Natural killer cell (primary cell): ENCODE results near the gene METTL9. TPM values are rescaled to one million over a fixed set of nuclear protein-coding genes. Genes with fewer than 3 reads are reported as not detected.
A peak's percentile ranks its signal among the peaks of the same experiment; 100 is the strongest.
"Not testable (repeated sequence)": the region's sequence is repeated elsewhere in the genome, so short reads cannot be mapped to it uniquely, and the experiment has no call there.

ENCODE experiments used
- ATAC-seq, 3 donors: fragments of 150-1000 bp in 2 of 3; fragments of 200-7000 bp in 1 of 3; cut with Tn5 transposase; 1 replicate in 1 of 3; 2 replicates in 2 of 3; pipeline ENCODE4 v1.10.0; 2021; ENCODE audit warnings: mild to moderate bottlenecking in 2 of 3, moderate library complexity in 2 of 3
- DNase-seq, 2 donors: peaks; one replicate each; pipeline versions ENCODE4 v3.0.0 to v3.0.0-alpha.2; 2013 to 2021; ENCODE audit warnings: mixed read lengths in 1 of 2
- H3K27ac ChIP-seq: one replicate; pipeline ENCODE4 v1.5.1; 2013; ENCODE audit warnings: mild to moderate bottlenecking, low read length
- H3K27me3 ChIP-seq: one replicate; pipeline ENCODE4 v1.6.1; 2013; ENCODE audit warnings: low read length; ENCODE audit not compliant: control insufficient read depth, insufficient read depth
- H3K36me3 ChIP-seq: one replicate; pipeline ENCODE4 v1.6.1; 2013; ENCODE audit warnings: low read length; ENCODE audit not compliant: control insufficient read depth, insufficient read depth
- H3K4me1 ChIP-seq: one replicate; pipeline ENCODE4 v1.6.1; 2013; ENCODE audit warnings: low read length; ENCODE audit not compliant: control insufficient read depth, insufficient read depth
- H3K4me3 ChIP-seq: one replicate; pipeline ENCODE4 v1.5.1; 2013; ENCODE audit warnings: low read length
- H3K9me3 ChIP-seq: one replicate; pipeline ENCODE4 v1.6.1; 2013; ENCODE audit warnings: low read length; ENCODE audit not compliant: control insufficient read depth, insufficient read depth
- H3K27ac Mint-ChIP-seq, 2 donors: one replicate each; pipeline ENCODE4 v1.8.0; 2022; ENCODE audit warnings: mild to moderate bottlenecking in 2 of 2, mixed read lengths in 2 of 2, moderate library complexity in 1 of 2
- H3K27me3 Mint-ChIP-seq, 2 donors: one replicate each; pipeline ENCODE4 v1.8.0; 2022; ENCODE audit warnings: low read depth in 2 of 2, mixed read lengths in 2 of 2
- H3K36me3 Mint-ChIP-seq: one replicate; pipeline ENCODE4 v1.8.0; 2022; ENCODE audit warnings: mixed read lengths
- H3K4me1 Mint-ChIP-seq, 2 donors: one replicate each; pipeline ENCODE4 v1.8.0; 2022; ENCODE audit warnings: mixed read lengths in 2 of 2
- H3K4me3 Mint-ChIP-seq: one replicate; pipeline ENCODE4 v1.8.0; 2022; ENCODE audit warnings: mild to moderate bottlenecking, moderate library complexity, mixed read lengths
- H3K9me3 Mint-ChIP-seq, 2 donors: one replicate each; pipeline ENCODE4 v1.8.0; 2022; ENCODE audit warnings: mixed read lengths in 2 of 2
- CTCF ChIP-seq: fragments of 200-600 bp; IDR thresholded peaks from one replicate; pipeline ENCODE4 v1.8.0; 2022; ENCODE audit warnings: antibody characterized with exemption
- WGBS: methylation state at CpG from one replicate; pipeline ENCODE4 v1.1.7; 2013; ENCODE audit warnings: missing lambda C conversion rate; ENCODE audit not compliant: insufficient coverage; 5-methylcytosine and 5-hydroxymethylcytosine counted together
- intact Hi-C: fragments of 100-400 bp; cut with micrococcal nuclease; formaldehyde crosslinking; loops from one replicate; pipeline ENCODE4 v1.14.2; 2022
- total RNA-seq, 4 donors: library from RNA; stranded (reverse); fragments of 120-200 nt in 1 of 4; gene quantifications; one replicate each; pipeline versions ENCODE4 v1.2.3 to v1.2.4, GENCODE V29; 2013 to 2022

Gene METTL9
- 100 to 1,000 TPM in 1 of 3 donors, 10 to 100 TPM in 2; 73.1 to 110 (median 85.1) TPM for total RNA-seq
- 141 TPM for total RNA-seq (2013)

- Histone ChIP-seq H3K9me3 (no peaks in the 10 kb centered on the region), H3K4me3 (peak within 1 kb of the TSS; percentile 71), H3K27me3 (no peaks in the 10 kb centered on the region), H3K4me1 (peaks cover 5% of the 10 kb centered on the region), H3K27ac (peak within 1 kb of the TSS; percentile 93), H3K36me3 (no peaks in the 10 kb centered on the region)
- Mint-ChIP-seq H3K9me3 (no peaks in the 10 kb centered on the region), H3K4me3 (peak within 1 kb of the TSS; percentile 95), H3K36me3 (no peaks in the 10 kb centered on the region), H3K27me3 (no peaks in the 10 kb centered on the region), H3K4me1 (peaks cover 35 to 49% of the 10 kb centered on the region in 2 donors), H3K27ac (peak within 1 kb of the TSS; percentile 90 to 92)
- TF ChIP-seq CTCF: no peak
- intact Hi-C loops: loop anchor here (1.0 to 5.0 kb wide), 5 partner anchors 41 to 1548 kb away; partner anchors contain the start of genes POLR3E and USP31
- peak; percentile 93 to 99 (median 95) for ATAC-seq
- peak; percentile 93 to 97 for DNase-seq
- WGBS: under 1% methylated on average over 99 of the region's 100 CpGs
These were observed at the start of gene METTL9 for GRCh38 chr16:21599122-21600030. Gene METTL9 (plus strand): TSS chr16:21599577. CDS start chr16:21599734, 157 bp downstream.

GRCh38 chr16:21549975-21550374 is 49.4 kb upstream of the METTL9 start:
- H3K27ac ChIP-seq, H3K4me1 Mint-ChIP-seq, H3K9me3 Mint-ChIP-seq, H3K27me3 ChIP-seq, ATAC-seq, H3K36me3 Mint-ChIP-seq, H3K4me3 ChIP-seq, DNase-seq, H3K4me3 Mint-ChIP-seq, H3K9me3 ChIP-seq, H3K36me3 ChIP-seq, H3K4me1 ChIP-seq, H3K27ac Mint-ChIP-seq, intact Hi-C loops: not testable (repeated sequence)
- 96% methylated on average over 14 of the region's 17 CpGs for WGBS
- peaks cover 12 to 26% of the 10 kb centered on the region in 2 donors for H3K27me3 Mint-ChIP-seq

- DNase-seq, H3K27ac ChIP-seq, H3K9me3 Mint-ChIP-seq, intact Hi-C loops, H3K4me1 ChIP-seq, H3K4me3 Mint-ChIP-seq, H3K36me3 Mint-ChIP-seq, H3K4me1 Mint-ChIP-seq, H3K9me3 ChIP-seq, H3K27ac Mint-ChIP-seq, ATAC-seq, H3K4me3 ChIP-seq, H3K36me3 ChIP-seq, H3K27me3 ChIP-seq: not testable (repeated sequence)
- H3K27me3 Mint-ChIP-seq: peaks cover 14 to 28% of the 10 kb centered on the region in 2 donors
- WGBS: no CpG with 5 or more reads among the region's 5 CpGs
These were observed 48.9 kb upstream of the METTL9 start for GRCh38 chr16:21550435-21550834.

GRCh38 chr16:21551076-21551475 is 48.3 kb upstream of the METTL9 start:
- H3K27ac ChIP-seq, H3K9me3 Mint-ChIP-seq, H3K4me3 Mint-ChIP-seq, H3K4me1 ChIP-seq, H3K36me3 ChIP-seq, H3K27ac Mint-ChIP-seq, H3K36me3 Mint-ChIP-seq, H3K4me3 ChIP-seq, DNase-seq, intact Hi-C loops, ATAC-seq, H3K4me1 Mint-ChIP-seq, H3K9me3 ChIP-seq, H3K27me3 ChIP-seq: not testable (repeated sequence)
- H3K27me3 Mint-ChIP-seq: peaks cover 14 to 27% of the 10 kb centered on the region in 2 donors
- 94% methylated on average over 3 of the region's 7 CpGs for WGBS

GRCh38 chr16:21551600-21551999 is 47.8 kb upstream of the METTL9 start:
- H3K4me1 ChIP-seq, DNase-seq, H3K27ac ChIP-seq, H3K9me3 ChIP-seq, H3K36me3 Mint-ChIP-seq, H3K27me3 ChIP-seq, H3K36me3 ChIP-seq, H3K4me1 Mint-ChIP-seq, H3K4me3 Mint-ChIP-seq, H3K27ac Mint-ChIP-seq, H3K4me3 ChIP-seq, ATAC-seq, intact Hi-C loops, H3K9me3 Mint-ChIP-seq: not testable (repeated sequence)
- WGBS: 74% methylated on average over 14 of the region's 17 CpGs
- H3K27me3 Mint-ChIP-seq: peaks cover 14 to 25% of the 10 kb centered on the region in 2 donors

- WGBS: 91% methylated on average over 19 of the region's 19 CpGs
- ATAC-seq, H3K4me1 ChIP-seq, H3K9me3 ChIP-seq, H3K4me3 ChIP-seq, H3K36me3 ChIP-seq, H3K36me3 Mint-ChIP-seq, H3K27me3 ChIP-seq, H3K4me1 Mint-ChIP-seq, H3K4me3 Mint-ChIP-seq, intact Hi-C loops, H3K27ac ChIP-seq, H3K27ac Mint-ChIP-seq, H3K9me3 Mint-ChIP-seq: not testable (repeated sequence)
- DNase-seq: peak in 1 of 2 donors; percentile 10
- H3K27me3 Mint-ChIP-seq: peaks cover 20 to 25% of the 10 kb centered on the region in 2 donors
These were observed 45.7 kb upstream of the METTL9 start for GRCh38 chr16:21553481-21554296.
